K562 (cell line): Measurements from ENCODE around the gene RACGAP1. TPM values are rescaled to one million over a fixed set of nuclear protein-coding genes. Genes with fewer than 3 reads are reported as not detected.

Experiments used
- CREB1 ChIP-seq, 2 experiments: sonication (generic) in 1 of 2; formaldehyde crosslinking in 1 of 2; IDR thresholded peaks; 2 replicates each; pipeline versions ENCODE4 v1.6.1 to v1.8.0; 2012 to 2022; ENCODE audit warnings: inconsistent platforms in 1 of 2, mild to moderate bottlenecking in 1 of 2, missing genetic modification reagents in 1 of 2, moderate library complexity in 1 of 2
- FOS ChIP-seq: IDR thresholded peaks from 3 replicates; pipeline ENCODE4 v1.6.1; 2011; ENCODE audit not compliant: insufficient read length; ENCODE audit errors: extremely low read depth
- GABPA ChIP-seq: fragments of 200-800 bp; sonication (Bioruptor generic); conservative IDR thresholded peaks from 2 replicates; pipeline ENCODE4 v1.6.1; 2016; ENCODE audit warnings: low read depth, missing genetic modification characterization, missing compliant biosample characterization
- KAT8 ChIP-seq: fragments of 450-650 bp; IDR thresholded peaks from 2 replicates; pipeline ENCODE4 v1.6.1; 2016; ENCODE audit warnings: low read depth, mild to moderate bottlenecking
- KLF1 ChIP-seq: fragments of 450-650 bp; IDR thresholded peaks from 2 replicates; pipeline ENCODE4 v1.6.1; 2016; ENCODE audit warnings: missing genetic modification characterization, missing compliant biosample characterization
- MED1 ChIP-seq: sonication (generic); formaldehyde crosslinking; IDR thresholded peaks from 2 replicates; pipeline ENCODE4 v1.8.1; 2023; ENCODE audit warnings: missing genetic modification reagents, borderline replicate concordance
- MTA1 ChIP-seq: fragments of 450-650 bp; IDR thresholded peaks from 2 replicates; pipeline ENCODE4 v1.6.1; 2017; ENCODE audit warnings: borderline replicate concordance
- NCOA6 ChIP-seq: fragments of 450-650 bp; IDR thresholded peaks from 2 replicates; pipeline ENCODE4 v1.6.1; 2017; ENCODE audit warnings: mild to moderate bottlenecking
- NCOR1 ChIP-seq: fragments of 450-650 bp; IDR thresholded peaks from 2 replicates; pipeline ENCODE4 v1.6.1; 2016; ENCODE audit warnings: mild to moderate bottlenecking, moderate library complexity
- NFRKB ChIP-seq: fragments of 450-650 bp; IDR thresholded peaks from 2 replicates; pipeline ENCODE4 v1.6.1; 2016; ENCODE audit warnings: low read depth
- PHF20 ChIP-seq: fragments of 450-650 bp; IDR thresholded peaks from 2 replicates; pipeline ENCODE4 v1.6.1; 2018; ENCODE audit not compliant: partially characterized antibody
- SP1 ChIP-seq: sonication (generic); formaldehyde crosslinking; IDR thresholded peaks from 2 replicates; pipeline ENCODE4 v1.8.1; 2022; ENCODE audit warnings: mild to moderate bottlenecking, missing genetic modification reagents
- SREBF1 ChIP-seq: fragments of 150-350 bp; IDR thresholded peaks from 2 replicates; pipeline ENCODE4 v1.6.1; 2014; ENCODE audit warnings: antibody characterized with exemption, low read depth, low read length, borderline replicate concordance
- ZNF318 ChIP-seq, 2 experiments: fragments of 450-650 bp; IDR thresholded peaks; 2 replicates each; pipeline ENCODE4 v1.6.1; 2016; ENCODE audit warnings: mild to moderate bottlenecking in 2 of 2, borderline replicate concordance in 1 of 2, low read depth in 1 of 2, moderate library complexity in 1 of 2
- ZNF740 ChIP-seq, 3 experiments: fragments of 200-800 bp in 1 of 3; sonication (Bioruptor generic) in 1 of 3; sonication (generic) in 1 of 3; formaldehyde crosslinking in 1 of 3; IDR thresholded peaks; 2 replicates each; pipeline versions ENCODE4 v1.6.1 to v1.8.0; 2016 to 2022; ENCODE audit warnings: mild to moderate bottlenecking in 2 of 3, missing compliant biosample characterization in 2 of 3, missing genetic modification characterization in 2 of 3, missing genetic modification reagents in 1 of 3
- polyA plus RNA-seq, 8 experiments: library from polyadenylated mRNA; depleted of rRNA in 4 of 8; stranded (reverse) in 5 of 8; unstranded in 3 of 8; fragments of >200 nt; fragmentation: Nextera tagmentation in 2 of 8; fragmentation: Illumina TruSeq in 1 of 8; extraction: Ambion mirVana in 2 of 8; extraction: Trizol in 1 of 8; gene quantifications; 2 replicates each; pipeline versions ENCODE4 v1.2.1 to v1.2.3, GENCODE V29; 2011 to 2014; ENCODE audit warnings: inconsistent platforms in 1 of 8, missing spikeins in 1 of 8
- total RNA-seq, 7 experiments: library from RNA; depleted of rRNA in 6 of 7; stranded (reverse); fragments of >200 nt in 6 of 7; fragmentation: Illumina TruSeq in 2 of 7; extraction: Trizol in 2 of 7; gene quantifications; 2 replicates each; pipeline versions ENCODE4 v1.2.1 to v1.2.3, GENCODE V29; 2011 to 2021; ENCODE audit warnings: low replicate concordance in 1 of 7
- TF ChIP-seq, protein P1 (sequence below): fragments of 250-450 bp; sonication (Bioruptor Pico); IDR thresholded peaks from 2 replicates; pipeline ENCODE4 v1.8.0; 2021; ENCODE audit warnings: mild to moderate bottlenecking, moderate library complexity

RACGAP1 gene
- total and polyA plus RNA-seq, 9 of the 15 experiments (the other 6 are each of a cell fraction or from before 2014, with no cell fraction given): 56.4 to 92.9 (median 71.8) TPM

GRCh38 chr12:50025187-50026059 lies at the start of gene RACGAP1 (continued):
- no peak for TF ChIP-seq ZNF318 (IDR thresholded peaks at IDR 0.05; ENCODE audit: borderline replicate concordance in 1 of 2, low read depth in 1 of 2)
- peak; percentile 83 for TF ChIP-seq SP1 (CRISPR knock-in tag)
- no peak; the same call in 1 of the 2 replicates for TF ChIP-seq NCOA6
- no peak for TF ChIP-seq MED1
- TF ChIP-seq KLF1 (tag): no peak
- peak; percentile 87 for TF ChIP-seq MTA1
- peak; percentile 86 for TF ChIP-seq ZNF740 (CRISPR knock-in tag; IDR thresholded peaks at IDR 0.05)
- TF ChIP-seq ZNF740 (tag; IDR thresholded peaks at IDR 0.05): no peak
- TF ChIP-seq GABPA (tag): peak; percentile 95
- no peak for TF ChIP-seq FOS
- TF ChIP-seq CREB1 (IDR thresholded peaks at IDR 0.05): peak; percentile 96
- peak; percentile 92 for TF ChIP-seq CREB1 (CRISPR knock-in tag; IDR thresholded peaks at IDR 0.05)
- no peak for TF ChIP-seq SREBF1
- no peak; the same call in 1 of the 2 replicates for TF ChIP-seq NFRKB
- peak; percentile 35; the same call in 1 of the 2 replicates for TF ChIP-seq NCOR1
- peak; percentile 86 for TF ChIP-seq PHF20
- no peak for TF ChIP-seq KAT8
- TF ChIP-seq, protein P1, sequence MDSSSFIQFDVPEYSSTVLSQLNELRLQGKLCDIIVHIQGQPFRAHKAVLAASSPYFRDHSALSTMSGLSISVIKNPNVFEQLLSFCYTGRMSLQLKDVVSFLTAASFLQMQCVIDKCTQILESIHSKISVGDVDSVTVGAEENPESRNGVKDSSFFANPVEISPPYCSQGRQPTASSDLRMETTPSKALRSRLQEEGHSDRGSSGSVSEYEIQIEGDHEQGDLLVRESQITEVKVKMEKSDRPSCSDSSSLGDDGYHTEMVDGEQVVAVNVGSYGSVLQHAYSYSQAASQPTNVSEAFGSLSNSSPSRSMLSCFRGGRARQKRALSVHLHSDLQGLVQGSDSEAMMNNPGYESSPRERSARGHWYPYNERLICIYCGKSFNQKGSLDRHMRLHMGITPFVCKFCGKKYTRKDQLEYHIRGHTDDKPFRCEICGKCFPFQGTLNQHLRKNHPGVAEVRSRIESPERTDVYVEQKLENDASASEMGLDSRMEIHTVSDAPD: no peak
